ENCODE results near the gene RSAD1.

Gene RSAD1

DNA sequence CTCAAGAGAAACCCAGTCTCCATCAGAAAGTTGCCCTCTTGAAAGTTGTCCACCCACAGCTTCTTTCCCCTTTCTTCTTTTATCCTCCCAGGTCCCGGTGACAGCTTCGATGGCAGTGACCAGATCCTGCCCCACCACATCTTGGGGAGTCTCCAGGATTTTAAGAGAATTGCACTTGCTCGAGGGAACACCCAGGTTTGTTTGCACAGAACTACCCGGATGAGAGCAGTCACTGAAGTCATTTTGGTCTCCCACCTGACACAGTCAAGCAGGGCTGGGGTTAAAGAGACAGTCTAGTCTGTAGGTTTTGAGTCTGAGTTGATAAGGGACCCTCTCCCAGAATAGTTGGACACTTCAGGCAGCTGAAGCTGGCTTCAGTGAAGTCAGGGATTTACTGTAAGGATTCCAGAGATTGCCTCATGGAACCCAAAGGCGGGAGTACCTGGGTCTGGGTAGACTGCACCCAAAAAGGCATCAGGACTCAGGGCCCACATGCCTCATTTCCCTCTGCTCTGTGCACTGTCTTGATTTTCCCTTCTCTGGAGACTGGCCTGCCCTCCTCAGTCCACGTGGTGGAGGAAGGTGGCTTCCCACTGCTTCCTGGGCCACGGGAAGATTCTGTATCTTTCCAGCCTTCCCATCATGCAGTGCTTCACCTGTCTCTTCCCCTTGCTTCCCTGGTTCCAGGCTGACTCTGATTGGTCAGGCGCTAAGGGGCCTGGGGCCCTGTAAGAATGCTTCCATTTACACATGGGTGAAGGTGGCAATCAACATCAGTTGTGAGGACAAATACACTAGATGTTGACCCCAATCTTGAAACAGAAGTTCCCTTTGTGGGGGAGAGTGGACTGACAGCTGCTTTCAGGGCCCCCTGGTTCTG, 39.1 kb downstream of the RSAD1 start:
- no peak for TF ChIP-seq ZFX (IDR thresholded peaks at IDR 0.05; ENCODE audit: borderline replicate concordance)
- TF ChIP-seq, protein P1, sequence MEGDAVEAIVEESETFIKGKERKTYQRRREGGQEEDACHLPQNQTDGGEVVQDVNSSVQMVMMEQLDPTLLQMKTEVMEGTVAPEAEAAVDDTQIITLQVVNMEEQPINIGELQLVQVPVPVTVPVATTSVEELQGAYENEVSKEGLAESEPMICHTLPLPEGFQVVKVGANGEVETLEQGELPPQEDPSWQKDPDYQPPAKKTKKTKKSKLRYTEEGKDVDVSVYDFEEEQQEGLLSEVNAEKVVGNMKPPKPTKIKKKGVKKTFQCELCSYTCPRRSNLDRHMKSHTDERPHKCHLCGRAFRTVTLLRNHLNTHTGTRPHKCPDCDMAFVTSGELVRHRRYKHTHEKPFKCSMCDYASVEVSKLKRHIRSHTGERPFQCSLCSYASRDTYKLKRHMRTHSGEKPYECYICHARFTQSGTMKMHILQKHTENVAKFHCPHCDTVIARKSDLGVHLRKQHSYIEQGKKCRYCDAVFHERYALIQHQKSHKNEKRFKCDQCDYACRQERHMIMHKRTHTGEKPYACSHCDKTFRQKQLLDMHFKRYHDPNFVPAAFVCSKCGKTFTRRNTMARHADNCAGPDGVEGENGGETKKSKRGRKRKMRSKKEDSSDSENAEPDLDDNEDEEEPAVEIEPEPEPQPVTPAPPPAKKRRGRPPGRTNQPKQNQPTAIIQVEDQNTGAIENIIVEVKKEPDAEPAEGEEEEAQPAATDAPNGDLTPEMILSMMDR (IDR thresholded peaks at IDR 0.05): no peak
- no peak overlapping the region for H3K27ac ChIP-seq

DNA sequence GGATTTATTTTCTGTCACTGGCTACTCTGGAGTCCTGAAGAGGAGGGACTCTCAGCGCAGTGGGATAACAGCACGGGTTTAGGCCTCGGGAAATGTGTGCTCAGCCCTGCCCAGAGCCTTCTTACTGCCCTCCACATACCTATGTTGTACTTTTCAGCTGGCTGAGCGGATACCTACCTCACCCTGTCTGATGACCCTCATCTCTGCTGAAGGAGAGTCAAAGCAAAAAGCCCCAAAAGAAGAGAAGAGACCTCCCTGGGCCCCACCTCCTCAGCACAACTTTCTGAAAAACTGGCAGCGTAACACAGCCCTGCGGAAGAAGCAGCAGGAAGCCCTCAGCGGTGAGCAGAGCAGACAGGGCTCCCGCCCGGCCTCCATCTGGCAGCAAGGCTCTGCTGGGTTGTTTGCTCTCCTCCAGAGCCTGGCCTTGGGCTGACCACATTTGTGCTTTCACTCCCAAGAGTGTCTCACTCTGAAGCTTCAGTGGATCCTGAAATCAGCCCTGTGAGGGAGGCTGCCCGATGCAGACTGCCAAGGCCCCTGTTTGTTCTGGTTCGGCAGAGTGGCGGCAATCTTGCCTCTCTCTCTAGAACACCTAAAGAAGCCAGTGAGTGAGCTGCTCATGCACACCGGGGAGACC, 39.8 kb downstream of the RSAD1 start:
- no peak overlapping the region for H3K27ac ChIP-seq
- TF ChIP-seq ZFX (IDR thresholded peaks at IDR 0.05; ENCODE audit: borderline replicate concordance): no peak
- TF ChIP-seq, protein P1 (IDR thresholded peaks at IDR 0.05): no peak

DNA sequence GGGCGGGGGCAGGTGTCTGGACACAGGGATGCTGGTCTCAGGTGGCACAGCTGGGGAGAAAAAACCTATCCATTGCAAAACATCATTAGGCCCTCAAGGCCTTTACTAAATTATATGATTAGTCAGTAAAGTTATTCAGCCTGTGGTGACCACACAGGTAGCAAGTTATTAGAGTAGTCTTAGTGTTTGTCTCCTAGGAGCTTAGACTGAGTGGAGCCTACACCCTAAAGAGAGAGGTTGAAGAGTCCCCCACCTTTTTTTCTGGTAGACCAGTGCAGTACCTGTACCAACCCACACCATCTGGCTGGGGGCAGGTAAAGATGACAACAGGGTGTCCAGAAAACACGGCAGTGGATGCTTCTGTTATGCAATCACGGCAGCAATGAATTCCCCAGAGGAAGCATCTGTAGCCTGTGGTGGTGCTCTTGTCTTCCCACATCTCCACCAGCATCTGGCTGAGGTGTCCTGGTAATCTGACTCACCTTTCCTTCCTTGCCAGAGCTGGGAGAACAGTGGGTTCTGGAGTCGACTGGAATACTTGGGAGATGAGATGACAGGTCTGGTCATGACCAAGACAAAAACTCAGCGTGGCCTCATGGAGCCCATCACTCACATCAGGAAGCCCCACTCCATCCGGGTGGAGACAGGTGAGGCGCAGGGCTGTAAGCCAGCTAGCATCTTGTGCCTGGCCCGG, 40.6 kb downstream of the RSAD1 start:
- no peak overlapping the region for H3K27ac ChIP-seq
- TF ChIP-seq, protein P1 (IDR thresholded peaks at IDR 0.05): no peak
- no peak for TF ChIP-seq ZFX (IDR thresholded peaks at IDR 0.05; ENCODE audit: borderline replicate concordance)

DNA sequence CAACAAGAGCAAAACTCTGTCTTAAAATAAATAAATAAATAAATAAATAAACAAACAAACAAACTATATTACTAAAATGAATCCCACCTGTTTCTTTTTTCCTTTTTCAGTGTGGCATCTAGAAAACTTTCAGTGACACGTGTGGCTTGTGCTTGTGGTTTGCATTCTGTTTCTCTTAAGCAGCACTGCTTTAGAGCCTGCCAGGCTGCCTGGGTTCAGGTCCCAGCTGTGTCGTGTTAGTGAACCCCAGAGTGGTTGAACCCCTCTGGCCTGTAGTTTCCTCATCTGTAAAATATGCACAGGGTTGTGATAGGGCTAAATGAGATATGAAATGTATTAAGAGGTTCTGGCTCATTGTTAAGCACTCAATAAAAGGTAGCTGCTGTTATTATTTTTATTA, 41.8 kb downstream of the RSAD1 start:
- no peak overlapping the region for H3K27ac ChIP-seq
- TF ChIP-seq, protein P1 (IDR thresholded peaks at IDR 0.05): no peak
- no peak for TF ChIP-seq ZFX (IDR thresholded peaks at IDR 0.05; ENCODE audit: borderline replicate concordance)

DNA sequence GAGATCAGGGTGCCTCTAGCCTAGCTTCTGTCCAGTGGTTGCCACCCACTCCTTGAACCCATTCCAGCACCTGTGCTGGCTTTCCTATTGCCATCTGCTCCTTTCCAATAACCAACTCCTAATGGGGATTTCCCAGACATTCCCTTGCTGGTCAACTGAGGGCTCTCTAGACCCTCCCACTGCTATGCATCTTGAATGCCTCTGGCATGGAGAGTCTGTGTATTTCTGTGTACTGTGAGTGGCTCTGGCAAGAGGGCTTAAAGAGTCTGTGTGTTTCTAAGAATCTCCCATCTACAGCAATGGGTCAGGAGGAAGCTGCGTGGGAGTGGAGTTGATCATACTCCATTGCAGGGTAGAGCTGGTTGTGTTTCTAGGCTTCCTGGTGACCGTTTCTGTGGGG, 42.9 kb downstream of the RSAD1 start:
- TF ChIP-seq ZFX (IDR thresholded peaks at IDR 0.05; ENCODE audit: borderline replicate concordance): no peak
- TF ChIP-seq, protein P1 (IDR thresholded peaks at IDR 0.05): no peak
- no peak overlapping the region for H3K27ac ChIP-seq

DNA sequence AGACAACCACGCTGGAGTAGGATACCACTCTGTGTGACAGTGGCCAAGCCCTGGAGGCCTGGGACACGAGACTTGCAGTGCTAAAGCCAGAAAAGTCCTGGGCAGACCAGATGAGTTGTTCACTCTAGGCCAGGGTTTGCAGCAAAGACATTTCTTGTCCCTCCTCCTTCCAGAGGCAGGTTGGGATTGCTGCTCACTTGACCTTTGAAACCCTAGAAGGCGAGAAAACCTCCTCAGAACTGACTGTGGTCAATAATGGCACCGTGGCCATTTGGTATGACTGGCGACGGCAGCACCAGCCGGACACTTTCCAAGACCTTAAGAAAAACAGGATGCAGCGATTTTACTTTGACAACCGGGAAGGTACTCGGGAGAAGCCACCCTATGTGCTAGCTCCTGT, 44.1 kb downstream of the RSAD1 start:
- H3K27ac ChIP-seq: no peak overlapping the region
- TF ChIP-seq ZFX (IDR thresholded peaks at IDR 0.05; ENCODE audit: borderline replicate concordance): no peak
- TF ChIP-seq, protein P1 (IDR thresholded peaks at IDR 0.05): no peak
